ENCODE results near the gene MICB. TPM values are rescaled to one million over a fixed set of nuclear protein-coding genes. Genes with fewer than 3 reads are reported as not detected.

MICB gene
- total RNA-seq, 1 experiment from 2014 or later = 21.7 TPM

DNA sequence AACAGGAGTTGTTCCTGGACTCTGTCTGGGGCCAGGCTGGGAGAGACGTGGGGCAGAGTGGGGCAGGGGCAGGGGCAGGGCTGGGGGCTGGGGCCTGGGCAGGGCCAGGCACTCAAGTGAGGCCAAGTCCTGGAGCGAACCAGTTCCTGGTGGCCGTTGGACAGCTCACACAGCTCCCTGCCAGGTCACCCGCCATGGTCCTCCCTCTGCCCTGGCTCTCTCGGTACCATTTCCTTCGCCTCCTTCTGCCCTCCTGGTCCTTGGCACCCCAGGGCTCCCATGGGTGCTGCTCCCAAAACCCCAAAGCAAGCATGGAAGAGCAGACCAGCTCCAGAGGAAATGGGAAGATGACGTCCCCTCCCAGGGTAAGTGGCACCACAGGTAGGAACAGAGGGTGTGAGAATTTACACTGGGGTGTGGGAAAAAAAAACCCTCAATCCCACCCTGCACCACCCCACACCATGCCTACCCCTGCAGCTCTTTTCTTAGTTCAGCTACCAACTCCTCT, 30.9 kb downstream of the MICB start, which contains the start of gene MCCD1:
MCCD1 (plus strand) TSS at position 142 of the 508 bp plus-strand sequence; CDS start at position 195, 53 bp downstream.
- H3K9me3 ChIP-seq (ENCODE audit: control insufficient read depth in 1 of 2, insufficient read depth in 1 of 2, low read depth in 1 of 2, low read length in 2 of 2) = no peaks in the 10 kb centered on the region
- no TSS peak for BruUV-seq (replicated peaks)
- no peak within 1 kb of the TSS for H3K27ac ChIP-seq (ENCODE audit: low read depth, low read length)
- peaks cover 14% of the 10 kb centered on the region; the same call in 1 of the 2 replicates for H3K79me2 ChIP-seq (ENCODE audit: insufficient read depth, low read length)
- ChIA-PET POLR2A (interaction anchor here (0.7 to 2.5 kb wide), 7 partner anchors 12 to 1106 kb away, joined by 3 to 10 read pairs (median 4); partner anchors contain the start of genes DDX39B and MICB), RAD21 (ENCODE audit: low non-redundant PET in 1 of 2, low total read pairs in 2 of 2, uncharacterized antibody in 2 of 2, unreplicated experiment in 2 of 2) (interaction anchor here in 1 of 2 experiments (0.6 kb wide), 1 partner anchor 167 kb away, joined by 6 read pairs; no protein-coding TSS in a partner anchor), CTCF (interaction anchor here (0.7 kb wide), 1 partner anchor 162 kb away, joined by 3 read pairs; no protein-coding TSS in a partner anchor)
- no peak within 1 kb of the TSS for H3K9ac ChIP-seq (ENCODE audit: low read length)
- TF ChIP-seq CBX3 (IDR thresholded peaks at IDR 0.05; ENCODE audit: low read depth) = no peak
- peak; percentile 34 for TF ChIP-seq POLR2AphosphoS5 (IDR thresholded peaks at IDR 0.05; ENCODE audit: low read depth, low read length)
- peaks cover 28 to 34% of the 10 kb centered on the region in 2 experiments; a peak in 3 of 4 replicates for H3K36me3 ChIP-seq (ENCODE audit: control insufficient read depth in 1 of 2, insufficient read depth in 2 of 2, low read length in 2 of 2)
- peaks cover 11% of the 10 kb centered on the region; the same call in 1 of the 2 replicates for H4K20me1 ChIP-seq (ENCODE audit: insufficient read depth)
- intact Hi-C loops (cut with micrococcal nuclease) = no loop called here
- peak; percentile 39 for ATAC-seq
- no peaks in the 10 kb centered on the region; a peak in 1 of 4 replicates for H3K4me1 ChIP-seq (ENCODE audit: control insufficient read depth in 1 of 2, insufficient read depth in 2 of 2, low read length in 2 of 2)
- H3K4me2 ChIP-seq (ENCODE audit: low read length) = no peak within 1 kb of the TSS
- H2AFZ ChIP-seq (ENCODE audit: low read depth, low read length, poor library complexity, severe bottlenecking) = no peak within 1 kb of the TSS
- H3K9me2 ChIP-seq (ENCODE audit: insufficient read depth) = no peaks in the 10 kb centered on the region
- no peak within 1 kb of the TSS for H3K4me3 ChIP-seq (replicated peaks in 1 of 2; ENCODE audit: low read depth in 1 of 2, low read length in 2 of 2)
- H3K27me3 ChIP-seq (ENCODE audit: insufficient read depth, low read length) = no peaks in the 10 kb centered on the region
- DNase-seq (ENCODE audit: low read depth, low spot score) = no peak

DNA sequence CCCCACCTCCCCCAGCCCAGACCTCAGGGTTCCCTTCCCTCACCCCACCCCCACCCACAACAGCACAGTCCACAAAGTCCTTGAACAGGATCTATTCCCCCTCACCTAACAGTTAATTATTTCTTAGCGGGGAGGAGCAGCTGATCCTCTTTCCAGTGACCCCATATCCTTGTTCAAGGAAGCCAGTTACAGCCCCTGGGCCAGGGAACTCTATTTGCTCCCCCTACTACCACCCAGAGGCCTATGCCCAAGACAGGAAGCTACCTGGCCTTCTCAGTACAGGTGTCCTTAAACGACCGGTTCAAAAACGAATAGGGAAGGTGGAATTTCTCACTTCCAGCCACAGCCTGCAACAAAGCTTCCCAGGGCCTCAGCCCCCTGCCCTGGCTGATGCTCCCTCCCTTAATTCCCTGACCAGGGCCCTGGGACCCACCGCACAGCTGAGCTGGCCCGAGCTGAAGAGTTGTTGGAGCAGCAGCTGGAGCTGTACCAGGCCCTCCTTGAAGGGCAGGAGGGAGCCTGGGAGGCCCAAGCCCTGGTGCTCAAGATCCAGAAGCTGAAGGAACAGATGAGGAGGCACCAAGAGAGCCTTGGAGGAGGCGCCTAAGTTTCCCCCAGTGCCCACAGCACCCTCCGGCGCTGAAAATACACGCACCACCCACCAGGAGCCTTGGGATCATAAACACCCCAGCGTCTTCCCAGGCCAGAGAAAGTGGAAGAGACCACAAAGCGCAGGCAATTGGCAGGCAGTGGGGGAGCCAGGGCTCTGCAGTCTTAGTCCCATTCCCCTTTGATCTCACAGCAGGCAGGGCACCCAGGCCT, 31.6 kb downstream of the MICB start:
- Histone ChIP-seq H3K9me3 (ENCODE audit: control insufficient read depth in 1 of 2, insufficient read depth in 1 of 2, low read depth in 1 of 2, low read length in 2 of 2) (no peaks in the 10 kb centered on the region), H3K27ac (ENCODE audit: low read depth, low read length) (no peak overlapping the region), H3K4me3 (replicated peaks in 1 of 2; ENCODE audit: low read depth in 1 of 2, low read length in 2 of 2) (no peak overlapping the region), H3K27me3 (ENCODE audit: insufficient read depth, low read length) (no peaks in the 10 kb centered on the region), H3K4me2 (ENCODE audit: low read length) (no peak overlapping the region), H3K9me2 (ENCODE audit: insufficient read depth) (no peaks in the 10 kb centered on the region), H3K9ac (ENCODE audit: low read length) (no peak overlapping the region), H2AFZ (ENCODE audit: low read depth, low read length, poor library complexity, severe bottlenecking) (no peak overlapping the region), H3K36me3 (ENCODE audit: control insufficient read depth in 1 of 2, insufficient read depth in 2 of 2, low read length in 2 of 2) (peaks cover 32 to 41% of the 10 kb centered on the region in 2 experiments; a peak in 3 of 4 replicates), H4K20me1 (ENCODE audit: insufficient read depth) (peaks cover 17% of the 10 kb centered on the region; the same call in 1 of the 2 replicates), H3K4me1 (ENCODE audit: control insufficient read depth in 1 of 2, insufficient read depth in 2 of 2, low read length in 2 of 2) (no peaks in the 10 kb centered on the region; a peak in 1 of 4 replicates), H3K79me2 (ENCODE audit: insufficient read depth, low read length) (peaks cover 21% of the 10 kb centered on the region)
- intact Hi-C loops (cut with micrococcal nuclease) = no loop called here
- POLR2A ChIA-PET = interaction anchor here (0.9 to 2.5 kb wide), 3 partner anchors 12 to 35 kb away, joined by 3 to 10 read pairs (median 4); partner anchors contain the start of gene MICB
- BruUV-seq (replicated peaks) = no TSS peak
- no peak for DNase-seq (ENCODE audit: low read depth, low spot score)
- CTCF ChIA-PET = no interaction called here
- peak; percentile 43 for ATAC-seq
- RAD21 ChIA-PET (ENCODE audit: low non-redundant PET in 1 of 2, low total read pairs in 2 of 2, uncharacterized antibody in 2 of 2, unreplicated experiment in 2 of 2) = no interaction called here
- TF ChIP-seq YY1 (IDR thresholded peaks at IDR 0.05; ENCODE audit: extremely low read depth, insufficient replicate concordance, low read depth, low read length) (no peak), ZNF274 (IDR thresholded peaks at IDR 0.05; ENCODE audit: low read depth, low read length) (no peak), ZFX (IDR thresholded peaks at IDR 0.05) (no peak), CBX3 (IDR thresholded peaks at IDR 0.05; ENCODE audit: low read depth) (no peak), FOSL1 (IDR thresholded peaks at IDR 0.05; ENCODE audit: low read depth) (no peak), SIN3A (IDR thresholded peaks at IDR 0.05; ENCODE audit: low read depth) (no peak), POLR2A (IDR thresholded peaks at IDR 0.05; ENCODE audit: borderline replicate concordance, extremely low read depth, insufficient read depth, insufficient read length) (no peak), EGR1 (IDR thresholded peaks at IDR 0.05; ENCODE audit: low read depth) (no peak), ELF1 (IDR thresholded peaks at IDR 0.05; ENCODE audit: borderline replicate concordance, low read depth) (no peak)
- TF ChIP-seq, protein P1, sequence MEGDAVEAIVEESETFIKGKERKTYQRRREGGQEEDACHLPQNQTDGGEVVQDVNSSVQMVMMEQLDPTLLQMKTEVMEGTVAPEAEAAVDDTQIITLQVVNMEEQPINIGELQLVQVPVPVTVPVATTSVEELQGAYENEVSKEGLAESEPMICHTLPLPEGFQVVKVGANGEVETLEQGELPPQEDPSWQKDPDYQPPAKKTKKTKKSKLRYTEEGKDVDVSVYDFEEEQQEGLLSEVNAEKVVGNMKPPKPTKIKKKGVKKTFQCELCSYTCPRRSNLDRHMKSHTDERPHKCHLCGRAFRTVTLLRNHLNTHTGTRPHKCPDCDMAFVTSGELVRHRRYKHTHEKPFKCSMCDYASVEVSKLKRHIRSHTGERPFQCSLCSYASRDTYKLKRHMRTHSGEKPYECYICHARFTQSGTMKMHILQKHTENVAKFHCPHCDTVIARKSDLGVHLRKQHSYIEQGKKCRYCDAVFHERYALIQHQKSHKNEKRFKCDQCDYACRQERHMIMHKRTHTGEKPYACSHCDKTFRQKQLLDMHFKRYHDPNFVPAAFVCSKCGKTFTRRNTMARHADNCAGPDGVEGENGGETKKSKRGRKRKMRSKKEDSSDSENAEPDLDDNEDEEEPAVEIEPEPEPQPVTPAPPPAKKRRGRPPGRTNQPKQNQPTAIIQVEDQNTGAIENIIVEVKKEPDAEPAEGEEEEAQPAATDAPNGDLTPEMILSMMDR (IDR thresholded peaks at IDR 0.05 in 2 of 3, conservative IDR thresholded peaks at IDR 0.05 in 1 of 3; ENCODE audit: borderline replicate concordance in 1 of 3, insufficient read depth in 1 of 3, low read depth in 2 of 3, low read length in 2 of 3) = no peak
- TF ChIP-seq, protein P2, sequence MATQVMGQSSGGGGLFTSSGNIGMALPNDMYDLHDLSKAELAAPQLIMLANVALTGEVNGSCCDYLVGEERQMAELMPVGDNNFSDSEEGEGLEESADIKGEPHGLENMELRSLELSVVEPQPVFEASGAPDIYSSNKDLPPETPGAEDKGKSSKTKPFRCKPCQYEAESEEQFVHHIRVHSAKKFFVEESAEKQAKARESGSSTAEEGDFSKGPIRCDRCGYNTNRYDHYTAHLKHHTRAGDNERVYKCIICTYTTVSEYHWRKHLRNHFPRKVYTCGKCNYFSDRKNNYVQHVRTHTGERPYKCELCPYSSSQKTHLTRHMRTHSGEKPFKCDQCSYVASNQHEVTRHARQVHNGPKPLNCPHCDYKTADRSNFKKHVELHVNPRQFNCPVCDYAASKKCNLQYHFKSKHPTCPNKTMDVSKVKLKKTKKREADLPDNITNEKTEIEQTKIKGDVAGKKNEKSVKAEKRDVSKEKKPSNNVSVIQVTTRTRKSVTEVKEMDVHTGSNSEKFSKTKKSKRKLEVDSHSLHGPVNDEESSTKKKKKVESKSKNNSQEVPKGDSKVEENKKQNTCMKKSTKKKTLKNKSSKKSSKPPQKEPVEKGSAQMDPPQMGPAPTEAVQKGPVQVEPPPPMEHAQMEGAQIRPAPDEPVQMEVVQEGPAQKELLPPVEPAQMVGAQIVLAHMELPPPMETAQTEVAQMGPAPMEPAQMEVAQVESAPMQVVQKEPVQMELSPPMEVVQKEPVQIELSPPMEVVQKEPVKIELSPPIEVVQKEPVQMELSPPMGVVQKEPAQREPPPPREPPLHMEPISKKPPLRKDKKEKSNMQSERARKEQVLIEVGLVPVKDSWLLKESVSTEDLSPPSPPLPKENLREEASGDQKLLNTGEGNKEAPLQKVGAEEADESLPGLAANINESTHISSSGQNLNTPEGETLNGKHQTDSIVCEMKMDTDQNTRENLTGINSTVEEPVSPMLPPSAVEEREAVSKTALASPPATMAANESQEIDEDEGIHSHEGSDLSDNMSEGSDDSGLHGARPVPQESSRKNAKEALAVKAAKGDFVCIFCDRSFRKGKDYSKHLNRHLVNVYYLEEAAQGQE (IDR thresholded peaks at IDR 0.05; ENCODE audit: low read depth) = no peak

All from HCT116 (cell line).